Activated CD8-positive, alpha-beta T cell treated with anti-CD3 and anti-CD28 coated beads, Interleukin-2, amount 10 ng/mL, durations not matched to agents 7 days and 5 days (primary cell): Measurements from ENCODE around the gene TMEM44. TPM values are rescaled to one million over a fixed set of nuclear protein-coding genes. Genes with fewer than 3 reads are reported as not detected.

Source experiments
- ATAC-seq: fragments of 150-1000 bp; cut with Tn5 transposase; one replicate; pipeline ENCODE4 v1.10.0; 2021; ENCODE audit warnings: moderate library complexity
- CTCF ChIA-PET: fragments of 350-600 bp; sonication (Branson Sonifier 250); formaldehyde crosslinking; loops from one replicate; lab custom pipeline; 2021; ENCODE audit warnings: antibody characterized with exemption; lab: Charles Lee
- POLR2A ChIA-PET: fragments of 350-600 bp; sonication (Branson Sonifier 250); formaldehyde crosslinking; loops from one replicate; lab custom pipeline; 2021; ENCODE audit warnings: antibody characterized with exemption; lab: Charles Lee
- DNase-seq: peaks from one replicate; pipeline ENCODE4 v3.0.0-alpha.2; 2020
- H3K27ac Mint-ChIP-seq: one replicate; pipeline ENCODE4 v1.8.0; 2021; ENCODE audit warnings: mild to moderate bottlenecking, mixed read lengths
- H3K27me3 Mint-ChIP-seq: one replicate; pipeline ENCODE4 v1.8.0; 2021; ENCODE audit warnings: low read depth, mixed read lengths
- H3K36me3 Mint-ChIP-seq: one replicate; pipeline ENCODE4 v1.8.0; 2021; ENCODE audit warnings: low read depth, mixed read lengths
- H3K4me1 Mint-ChIP-seq: one replicate; pipeline ENCODE4 v1.8.0; 2021; ENCODE audit warnings: low read depth, mixed read lengths
- H3K4me3 Mint-ChIP-seq: one replicate; pipeline ENCODE4 v1.8.0; 2021; ENCODE audit warnings: mild to moderate bottlenecking, mixed read lengths
- H3K9me3 Mint-ChIP-seq: one replicate; pipeline ENCODE4 v1.8.0; 2022; ENCODE audit warnings: mixed read lengths; ENCODE audit not compliant: insufficient read depth
- total RNA-seq, 2 experiments: library from RNA; stranded (reverse); gene quantifications; one replicate each; pipeline ENCODE4 v1.2.3, GENCODE V29; 2021

TMEM44 gene
- total RNA-seq, 2 experiments from 2014 or later, result 9.1 to 9.9 TPM

DNA sequence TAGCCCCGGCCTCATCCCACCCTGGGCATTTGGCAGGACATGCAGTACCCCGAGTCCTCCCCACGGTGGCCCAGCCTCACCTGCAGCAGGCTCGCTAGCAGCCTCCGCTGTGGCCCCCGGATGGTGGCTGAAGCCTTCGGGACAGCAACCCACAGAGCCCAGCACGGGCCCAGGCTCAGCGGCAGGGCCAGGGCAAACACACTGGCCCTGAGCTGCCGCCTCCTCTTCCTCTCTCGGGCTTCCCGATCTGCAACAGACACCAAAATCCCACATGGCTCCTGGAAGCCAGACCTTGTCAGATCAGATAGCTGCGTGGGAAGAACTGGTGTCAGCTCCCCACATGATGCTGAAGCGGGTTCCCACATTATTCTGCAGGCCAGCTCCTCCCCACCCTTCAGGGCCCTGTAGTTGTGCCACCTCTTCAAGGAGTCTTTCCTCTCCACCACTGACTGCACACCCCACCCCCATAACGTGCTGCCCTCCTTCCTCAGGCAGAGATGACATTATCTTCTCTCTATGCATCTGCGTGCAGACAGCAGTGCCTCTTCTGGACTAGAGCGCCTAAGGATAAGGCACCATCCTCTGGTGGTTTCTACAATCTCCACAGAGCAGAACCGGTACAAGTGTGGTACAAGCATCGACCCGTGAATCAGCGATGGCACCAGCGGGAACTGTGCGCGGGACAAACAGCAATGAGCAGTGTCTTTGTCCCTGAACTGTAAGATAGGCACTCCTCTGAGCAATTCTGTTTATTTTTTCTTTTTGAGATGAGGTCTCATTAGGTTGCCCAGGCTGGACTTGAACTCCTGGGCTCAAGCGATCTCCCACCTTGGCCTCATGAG, 9.5 kb downstream of the TMEM44 start:
- ChIA-PET CTCF (no interaction called here), POLR2A (interaction anchor here (0.6 kb wide), 1 partner anchor 866 kb away, joined by 4 read pairs; no protein-coding TSS in a partner anchor)
- H3K9me3 Mint-ChIP-seq, result no peaks in the 10 kb centered on the region
- ATAC-seq (no peak), DNase-seq (no peak)
- peaks cover 9% of the 10 kb centered on the region for H3K36me3 Mint-ChIP-seq
- no peaks in the 10 kb centered on the region for H3K27me3 Mint-ChIP-seq
- no peak overlapping the region for H3K4me3 Mint-ChIP-seq
- no peak overlapping the region for H3K27ac Mint-ChIP-seq
- no peaks in the 10 kb centered on the region for H3K4me1 Mint-ChIP-seq

DNA sequence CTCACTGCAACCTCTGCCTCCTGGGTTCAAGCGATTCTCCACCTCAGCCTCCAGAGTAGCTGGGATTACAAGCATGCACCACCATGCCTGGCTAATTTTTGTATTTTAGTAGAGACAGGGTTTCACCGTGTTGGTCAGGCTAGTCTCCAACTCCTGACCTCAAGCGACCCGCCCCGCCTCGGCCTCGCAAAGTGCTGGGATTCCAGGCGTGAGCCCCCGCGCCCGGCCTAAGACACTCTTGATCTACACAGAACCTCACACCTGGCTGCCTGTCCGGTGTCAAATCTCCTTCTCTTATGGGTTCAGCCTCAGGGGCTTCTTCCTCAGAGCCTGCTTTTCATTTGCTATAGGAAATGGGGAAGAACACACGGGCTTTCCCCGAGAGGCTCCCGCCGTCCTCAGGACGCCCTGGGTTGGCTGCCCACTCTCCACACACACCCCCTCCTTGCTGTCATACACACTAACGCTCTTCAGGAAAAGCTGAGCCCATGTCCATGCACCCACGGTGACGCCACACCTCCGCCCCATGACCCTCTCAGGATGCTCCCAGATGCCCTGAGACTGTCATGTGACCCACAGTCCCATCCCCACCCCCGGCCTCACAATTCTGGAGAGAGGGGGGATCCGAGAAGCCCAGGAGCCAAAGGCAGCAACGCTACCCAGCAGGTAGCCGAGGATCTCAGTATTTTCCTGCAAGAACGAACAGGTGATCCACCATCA, 10.4 kb downstream of the TMEM44 start:
- POLR2A ChIA-PET, result no interaction called here
- CTCF ChIA-PET, result no interaction called here
- no peak for DNase-seq
- H3K27me3 Mint-ChIP-seq, result no peaks in the 10 kb centered on the region
- H3K4me1 Mint-ChIP-seq, result no peaks in the 10 kb centered on the region
- H3K4me3 Mint-ChIP-seq, result no peak overlapping the region
- H3K36me3 Mint-ChIP-seq, result peaks cover 2% of the 10 kb centered on the region
- no peak overlapping the region for H3K27ac Mint-ChIP-seq
- H3K9me3 Mint-ChIP-seq, result no peaks in the 10 kb centered on the region
- ATAC-seq, result no peak

DNA sequence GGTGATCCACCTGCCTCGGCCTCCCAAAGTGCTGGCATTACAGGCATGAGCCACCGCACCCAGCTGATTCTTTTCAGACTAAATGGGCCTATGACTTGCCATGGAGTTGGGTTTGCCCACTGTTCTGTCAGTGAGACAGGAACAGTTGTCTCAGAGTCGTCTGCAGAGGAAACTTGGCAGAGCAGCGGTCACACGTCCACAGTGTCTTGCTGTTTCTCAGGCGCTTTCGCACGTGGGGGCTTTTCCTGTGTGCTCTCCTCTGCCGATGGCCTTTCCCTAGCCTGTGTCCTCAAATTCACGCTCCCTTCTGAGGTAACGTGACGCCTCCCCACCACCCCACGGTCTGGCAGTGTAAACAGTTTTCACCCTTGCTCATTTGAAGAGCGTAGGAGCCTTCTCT, 11.3 kb downstream of the TMEM44 start:
- Mint-ChIP-seq H3K4me3 (no peak overlapping the region), H3K4me1 (no peaks in the 10 kb centered on the region), H3K36me3 (peaks cover 2% of the 10 kb centered on the region), H3K27ac (no peak overlapping the region), H3K9me3 (no peaks in the 10 kb centered on the region), H3K27me3 (no peaks in the 10 kb centered on the region)
- no peak for DNase-seq
- ChIA-PET POLR2A (interaction anchor here (1.4 kb wide), 1 partner anchor 12 kb away, joined by 5 read pairs; no protein-coding TSS in a partner anchor), CTCF (no interaction called here)
- ATAC-seq, result no peak

DNA sequence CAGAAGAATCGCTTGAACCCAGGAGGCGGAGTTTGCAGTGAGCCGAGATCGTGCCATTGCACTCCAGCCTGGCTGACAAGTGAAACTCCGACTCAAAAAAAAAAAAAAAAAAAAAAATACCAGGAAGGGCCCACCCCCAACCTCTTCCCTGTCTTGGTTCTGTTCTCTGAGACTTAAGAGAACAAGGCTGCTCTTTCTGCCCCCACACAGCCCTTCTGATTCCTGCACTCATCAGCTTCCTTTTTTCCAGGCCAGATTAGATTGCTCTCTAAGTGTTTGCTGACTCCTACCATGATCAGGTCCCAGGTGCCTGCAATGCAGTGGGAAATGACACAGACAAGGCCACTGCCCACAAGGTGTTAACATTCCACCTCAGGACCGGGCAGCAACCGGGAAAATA, 13.0 kb downstream of the TMEM44 start:
- H3K9me3 Mint-ChIP-seq, result no peaks in the 10 kb centered on the region
- H3K4me1 Mint-ChIP-seq, result no peaks in the 10 kb centered on the region
- H3K27ac Mint-ChIP-seq, result no peak overlapping the region
- ChIA-PET CTCF (no interaction called here), POLR2A (no interaction called here)
- ATAC-seq, result no peak
- no peaks in the 10 kb centered on the region for H3K36me3 Mint-ChIP-seq
- no peak for DNase-seq
- H3K27me3 Mint-ChIP-seq, result no peaks in the 10 kb centered on the region
- no peak overlapping the region for H3K4me3 Mint-ChIP-seq

DNA sequence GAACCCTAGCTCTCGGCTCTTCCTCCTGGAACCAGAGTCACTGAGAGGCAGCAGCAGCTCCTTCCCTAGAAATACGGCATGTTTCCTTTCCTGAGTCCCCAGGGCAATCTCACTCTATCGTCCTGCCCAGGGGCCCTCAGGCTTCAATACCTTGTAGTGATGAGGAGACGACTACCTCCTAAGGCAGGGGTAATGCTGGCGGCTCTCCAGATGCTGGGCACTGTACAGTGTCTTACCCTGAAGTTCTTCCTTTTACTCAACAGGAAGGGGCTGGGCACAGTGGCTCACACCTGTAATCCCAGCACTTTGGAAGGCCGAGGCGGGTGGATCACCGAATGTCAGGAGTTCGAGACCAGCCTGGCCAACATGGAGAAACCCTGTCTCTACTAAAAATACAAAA, 13.5 kb downstream of the TMEM44 start:
- DNase-seq (no peak), ATAC-seq (no peak)
- no peaks in the 10 kb centered on the region for H3K9me3 Mint-ChIP-seq
- no peak overlapping the region for H3K27ac Mint-ChIP-seq
- ChIA-PET POLR2A (no interaction called here), CTCF (no interaction called here)
- H3K4me3 Mint-ChIP-seq, result no peak overlapping the region
- no peaks in the 10 kb centered on the region for H3K27me3 Mint-ChIP-seq
- H3K36me3 Mint-ChIP-seq, result no peaks in the 10 kb centered on the region
- H3K4me1 Mint-ChIP-seq, result no peaks in the 10 kb centered on the region

DNA sequence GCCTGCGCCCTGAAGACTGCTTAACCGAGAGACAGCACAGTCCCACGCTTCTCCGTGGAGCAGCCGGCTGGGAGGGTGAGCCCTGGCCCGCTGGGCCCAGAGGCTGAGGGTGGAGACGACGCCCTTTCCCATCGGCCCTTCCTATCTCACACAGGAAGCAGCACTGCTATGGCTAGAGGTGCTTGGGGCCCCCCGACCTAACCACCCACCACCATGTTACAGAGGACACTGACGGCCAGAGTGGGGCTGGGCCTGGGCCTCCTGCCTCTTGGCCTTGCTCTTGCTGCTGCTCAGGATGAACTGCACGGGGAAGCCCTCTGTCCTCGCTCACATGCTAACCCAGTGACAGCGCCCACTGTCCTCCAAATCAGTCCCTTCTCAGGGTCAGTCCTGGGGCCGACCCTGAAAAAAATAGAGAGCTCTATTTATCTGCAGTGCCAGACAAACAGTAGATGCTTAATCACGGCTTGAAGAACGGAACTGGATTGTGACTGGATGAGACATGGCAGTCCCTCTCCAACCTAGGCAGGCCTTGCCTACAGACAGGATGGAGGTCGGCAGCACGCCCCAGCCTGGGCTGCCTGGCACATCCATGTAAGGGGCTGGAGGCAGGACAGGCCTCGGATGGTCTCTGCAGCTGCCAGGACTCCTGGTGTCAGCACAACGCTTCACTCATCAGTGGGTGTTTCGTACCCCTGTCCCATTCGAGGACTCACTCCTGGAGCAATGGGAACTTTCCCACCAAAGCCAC, 14.2 kb downstream of the TMEM44 start:
- H3K9me3 Mint-ChIP-seq, result no peaks in the 10 kb centered on the region
- H3K4me3 Mint-ChIP-seq, result no peak overlapping the region
- DNase-seq, result no peak
- no peaks in the 10 kb centered on the region for H3K36me3 Mint-ChIP-seq
- H3K27me3 Mint-ChIP-seq, result no peaks in the 10 kb centered on the region
- H3K4me1 Mint-ChIP-seq, result no peaks in the 10 kb centered on the region
- ChIA-PET CTCF (no interaction called here), POLR2A (no interaction called here)
- H3K27ac Mint-ChIP-seq, result no peak overlapping the region
- no peak for ATAC-seq

DNA sequence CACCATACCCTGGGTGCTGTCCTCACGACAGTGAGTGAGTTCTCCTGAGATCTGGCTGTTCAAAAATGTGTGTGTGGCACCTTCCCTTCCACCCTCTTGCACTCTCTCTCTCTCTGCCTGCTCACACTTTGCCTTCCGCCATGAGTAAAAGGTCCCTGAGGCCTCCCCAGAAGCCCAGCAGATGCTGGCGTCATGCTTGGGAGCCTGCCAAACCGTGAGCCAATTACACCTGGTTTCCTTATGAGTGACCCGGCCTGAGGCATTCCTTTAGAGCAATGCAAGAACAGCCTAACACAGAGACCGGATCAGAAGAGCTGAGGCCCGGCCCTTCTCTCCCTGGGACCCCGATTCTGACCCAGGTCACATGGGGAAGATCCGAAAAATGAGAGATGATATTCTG, 15.4 kb downstream of the TMEM44 start:
- no peaks in the 10 kb centered on the region for H3K27me3 Mint-ChIP-seq
- H3K9me3 Mint-ChIP-seq, result no peaks in the 10 kb centered on the region
- ATAC-seq (no peak), DNase-seq (no peak)
- no peak overlapping the region for H3K4me3 Mint-ChIP-seq
- ChIA-PET CTCF (no interaction called here), POLR2A (no interaction called here)
- H3K36me3 Mint-ChIP-seq, result no peaks in the 10 kb centered on the region
- no peak overlapping the region for H3K27ac Mint-ChIP-seq
- no peaks in the 10 kb centered on the region for H3K4me1 Mint-ChIP-seq

DNA sequence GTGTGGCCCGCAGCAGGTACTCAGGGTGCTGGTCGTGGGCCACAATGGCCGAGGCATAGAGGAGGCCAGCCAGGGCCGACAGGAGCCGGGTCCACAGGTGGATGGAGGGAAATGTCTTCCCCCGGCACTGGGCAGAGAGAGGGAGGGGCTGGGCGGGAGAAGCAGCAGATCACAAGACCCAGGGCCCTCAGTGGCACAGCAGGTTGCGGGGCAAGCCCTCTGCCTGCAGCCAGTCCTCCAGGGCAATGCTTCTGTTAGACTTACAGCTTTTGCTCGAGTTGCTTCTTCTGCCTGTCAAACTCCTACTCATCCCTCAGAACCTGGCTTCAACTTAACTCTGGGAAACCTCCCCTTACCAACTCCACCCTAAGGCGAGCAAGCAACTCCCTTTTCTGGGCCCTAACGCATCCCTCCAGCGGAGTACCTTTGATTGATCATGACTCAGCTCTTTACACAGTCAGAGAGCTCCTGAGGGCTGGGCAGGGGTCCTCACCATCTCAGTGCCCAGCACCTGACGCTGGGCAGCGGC, 16.0 kb downstream of the TMEM44 start:
- H3K27ac Mint-ChIP-seq, result no peak overlapping the region
- H3K27me3 Mint-ChIP-seq, result no peaks in the 10 kb centered on the region
- H3K36me3 Mint-ChIP-seq, result no peaks in the 10 kb centered on the region

DNA sequence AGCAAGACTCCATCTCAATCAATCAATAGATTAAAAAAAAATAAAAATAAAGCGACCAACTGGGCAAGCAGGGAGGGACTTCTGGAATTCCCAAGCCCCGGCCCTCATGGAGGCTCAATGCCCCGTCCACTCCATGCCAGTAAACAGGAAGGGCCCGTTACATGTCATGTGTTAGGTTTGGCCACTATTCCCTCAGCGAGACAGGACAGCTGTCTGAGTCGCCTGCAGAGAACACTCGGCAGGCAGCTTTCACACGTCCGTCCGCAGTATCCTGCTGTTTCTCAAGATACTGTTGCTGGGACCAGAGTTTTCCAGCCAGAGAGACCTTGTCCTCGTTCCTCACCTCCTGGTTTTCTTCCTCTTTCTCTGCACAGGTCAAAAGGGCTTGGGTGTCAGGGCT, 18.0 kb downstream of the TMEM44 start:
- DNase-seq (no peak), ATAC-seq (no peak)
- ChIA-PET CTCF (interaction anchor here (0.9 to 1.3 kb wide), 2 partner anchors 143 to 282 kb away, joined by 3 read pairs; no protein-coding TSS in a partner anchor), POLR2A (no interaction called here)
- no peaks in the 10 kb centered on the region for H3K9me3 Mint-ChIP-seq
- peaks cover 3% of the 10 kb centered on the region for H3K4me1 Mint-ChIP-seq
- H3K36me3 Mint-ChIP-seq, result no peaks in the 10 kb centered on the region
- no peak overlapping the region for H3K4me3 Mint-ChIP-seq
- H3K27me3 Mint-ChIP-seq, result no peaks in the 10 kb centered on the region
- no peak overlapping the region for H3K27ac Mint-ChIP-seq

More for the DNA sequence above, 16.0 kb downstream of the TMEM44 start:
- Mint-ChIP-seq H3K4me1 (peaks cover 2% of the 10 kb centered on the region), H3K9me3 (no peaks in the 10 kb centered on the region), H3K4me3 (no peak overlapping the region)
- DNase-seq (no peak), ATAC-seq (no peak)
- ChIA-PET CTCF (no interaction called here), POLR2A (no interaction called here)

DNA sequence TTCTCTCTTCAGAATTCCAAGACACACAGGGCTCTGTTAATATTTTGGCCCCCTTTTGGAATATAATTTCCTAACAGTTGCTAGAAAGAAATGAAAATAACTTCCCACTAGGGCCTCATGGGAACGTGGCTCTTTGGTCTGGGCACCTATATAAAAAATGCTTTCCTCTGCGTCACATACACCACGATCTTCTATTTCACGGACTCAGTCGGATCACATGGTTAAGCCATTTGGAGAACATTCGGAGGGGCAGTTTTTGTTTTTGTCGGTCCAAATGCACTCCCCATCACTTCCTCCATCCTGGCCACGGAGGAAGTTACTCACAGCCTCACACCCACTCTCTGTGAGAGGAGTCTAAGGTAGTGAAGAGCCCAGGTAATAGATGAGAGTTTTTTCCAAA, 21.0 kb downstream of the TMEM44 start:
- Mint-ChIP-seq H3K9me3 (no peaks in the 10 kb centered on the region), H3K36me3 (no peaks in the 10 kb centered on the region), H3K4me1 (peaks cover 3% of the 10 kb centered on the region), H3K27ac (no peak overlapping the region), H3K4me3 (no peak overlapping the region), H3K27me3 (no peaks in the 10 kb centered on the region)
- DNase-seq (no peak), ATAC-seq (no peak)
- CTCF ChIA-PET, result no interaction called here
- POLR2A ChIA-PET, result no interaction called here

DNA sequence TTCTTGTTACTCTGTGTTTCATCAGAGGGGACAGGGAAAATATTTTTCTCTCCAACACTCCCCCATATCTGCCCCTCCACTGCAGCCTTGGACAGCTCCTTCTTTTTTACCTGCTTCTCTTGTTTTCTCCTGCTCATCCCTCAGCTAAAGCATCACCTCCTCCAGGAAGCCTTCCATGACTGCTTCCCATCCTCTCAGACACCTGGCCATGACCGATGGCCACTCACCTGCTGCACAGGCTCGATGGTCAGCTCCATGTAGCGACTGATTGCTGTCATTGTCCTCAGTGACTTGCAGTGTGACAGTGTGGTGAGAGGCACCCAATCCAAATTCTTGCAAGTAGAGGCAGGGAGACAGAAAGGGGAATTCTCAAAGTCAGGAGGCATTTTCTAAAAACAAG, 22.5 kb downstream of the TMEM44 start:
- no peak for ATAC-seq
- no peak for DNase-seq
- Mint-ChIP-seq H3K27me3 (no peaks in the 10 kb centered on the region), H3K9me3 (no peaks in the 10 kb centered on the region), H3K27ac (no peak overlapping the region), H3K4me1 (peaks cover 3% of the 10 kb centered on the region), H3K36me3 (no peaks in the 10 kb centered on the region), H3K4me3 (no peak overlapping the region)
- ChIA-PET CTCF (interaction anchor here (0.8 to 1.1 kb wide), 2 partner anchors 26 to 60 kb away, joined by 3 read pairs; no protein-coding TSS in a partner anchor), POLR2A (interaction anchor here (1.0 kb wide), 1 partner anchor 27 kb away, joined by 3 read pairs; no protein-coding TSS in a partner anchor)
